MM.1S (cell line): Measurements from ENCODE around the gene CSTF3.
"Not testable (repeated sequence)": the region's sequence is repeated elsewhere in the genome, so short reads cannot be mapped to it uniquely, and the experiment has no call there.

Experiments
- DNase-seq: peaks from one replicate; pipeline ENCODE4 v3.0.0-alpha.2; 2015
- H2AFZ ChIP-seq: fragments of 300-600 bp; sonication (generic); 2 replicates; pipeline ENCODE4 v1.6.0; 2016; ENCODE audit warnings: antibody characterized with exemption, low read length
- H3F3A ChIP-seq: fragments of 300-600 bp; sonication (generic); 2 replicates; pipeline ENCODE4 v1.6.1; 2016; ENCODE audit warnings: mild to moderate bottlenecking, antibody characterized with exemption, low read length, moderate library complexity, mixed read lengths; ENCODE audit not compliant: insufficient read depth
- H3K27ac ChIP-seq: fragments of 300-600 bp; sonication (generic); 2 replicates; pipeline ENCODE4 v1.5.1; 2016; ENCODE audit warnings: mild to moderate bottlenecking, low read length
- H3K27me3 ChIP-seq: fragments of 300-600 bp; sonication (generic); replicated peaks from 2 replicates; pipeline ENCODE4 v1.6.0; 2016; ENCODE audit warnings: low read length; ENCODE audit not compliant: insufficient read depth
- H3K36me3 ChIP-seq: fragments of 300-600 bp; sonication (generic); replicated peaks from 2 replicates; pipeline ENCODE4 v1.6.1; 2016; ENCODE audit warnings: mild to moderate bottlenecking, low read length, mixed read lengths; ENCODE audit not compliant: insufficient read depth
- H3K4me1 ChIP-seq: fragments of 300-600 bp; sonication (generic); 2 replicates; pipeline ENCODE4 v1.6.1; 2016; ENCODE audit warnings: low read length, mixed read lengths
- H3K4me2 ChIP-seq: fragments of 300-600 bp; sonication (generic); 2 replicates; pipeline ENCODE4 v1.6.0; 2016; ENCODE audit warnings: low read depth, low read length
- H3K4me3 ChIP-seq: fragments of 300-600 bp; sonication (generic); 2 replicates; pipeline ENCODE4 v1.5.1; 2016; ENCODE audit warnings: low read length, mixed read lengths
- H3K79me2 ChIP-seq: fragments of 300-600 bp; sonication (generic); 2 replicates; pipeline ENCODE4 v1.6.1; 2016; ENCODE audit warnings: mixed run types, low read length, mixed read lengths
- H3K9ac ChIP-seq: fragments of 300-600 bp; sonication (generic); 2 replicates; pipeline ENCODE4 v1.6.1; 2016; ENCODE audit warnings: low read length, mixed read lengths
- H3K9me2 ChIP-seq: fragments of 300-600 bp; sonication (generic); replicated peaks from 2 replicates; pipeline ENCODE4 v1.6.1; 2016; ENCODE audit warnings: mild to moderate bottlenecking, low read length, mixed read lengths; ENCODE audit not compliant: insufficient read depth
- H3K9me3 ChIP-seq: fragments of 300-600 bp; sonication (generic); replicated peaks from 2 replicates; pipeline ENCODE4 v1.6.1; 2016; ENCODE audit warnings: mild to moderate bottlenecking, low read length, mixed read lengths; ENCODE audit not compliant: insufficient read depth
- H4K20me1 ChIP-seq: fragments of 300-600 bp; sonication (generic); 2 replicates; pipeline ENCODE4 v1.6.1; 2016; ENCODE audit warnings: mild to moderate bottlenecking, low read length, moderate library complexity, mixed read lengths; ENCODE audit not compliant: insufficient read depth
- CTCF ChIP-seq: fragments of 300-600 bp; sonication (generic); IDR thresholded peaks from 2 replicates; pipeline ENCODE4 v1.5.1; 2016; ENCODE audit warnings: antibody characterized with exemption, low read length, mixed read lengths
- EZH2 ChIP-seq: fragments of 300-600 bp; sonication (generic); optimal IDR thresholded peaks from 2 replicates; pipeline ENCODE3; 2017; ENCODE audit warnings: low read depth, mild to moderate bottlenecking, antibody characterized with exemption, low read length, mixed read lengths
- EZH2phosphoT487 ChIP-seq: fragments of 300-600 bp; sonication (generic); IDR thresholded peaks from 2 replicates; pipeline ENCODE4 v1.6.1; 2018; ENCODE audit warnings: antibody characterized with exemption, low read length

The CSTF3 gene

GRCh38 chr11:33125025-33125424 lies 36.3 kb downstream of the CSTF3 start:
- H3K36me3 ChIP-seq: no peaks in the 10 kb centered on the region
- no peak overlapping the region for H3K27ac ChIP-seq
- no peaks in the 10 kb centered on the region for H3K27me3 ChIP-seq
- no peak overlapping the region for H3K4me2 ChIP-seq
- H2AFZ ChIP-seq: no peak overlapping the region
- H3K9ac ChIP-seq: no peak overlapping the region
- H3K4me3 ChIP-seq: no peak overlapping the region
- H3F3A ChIP-seq: no peaks in the 10 kb centered on the region
- H3K9me2 ChIP-seq: no peaks in the 10 kb centered on the region
- DNase-seq: no peak
- no peaks in the 10 kb centered on the region for H3K4me1 ChIP-seq
- H3K79me2 ChIP-seq: no peaks in the 10 kb centered on the region
- TF ChIP-seq CTCF: no peak
- TF ChIP-seq EZH2: no peak
- TF ChIP-seq EZH2phosphoT487: no peak
- H3K9me3 ChIP-seq: no peaks in the 10 kb centered on the region
- H4K20me1 ChIP-seq: no peaks in the 10 kb centered on the region

DNA sequence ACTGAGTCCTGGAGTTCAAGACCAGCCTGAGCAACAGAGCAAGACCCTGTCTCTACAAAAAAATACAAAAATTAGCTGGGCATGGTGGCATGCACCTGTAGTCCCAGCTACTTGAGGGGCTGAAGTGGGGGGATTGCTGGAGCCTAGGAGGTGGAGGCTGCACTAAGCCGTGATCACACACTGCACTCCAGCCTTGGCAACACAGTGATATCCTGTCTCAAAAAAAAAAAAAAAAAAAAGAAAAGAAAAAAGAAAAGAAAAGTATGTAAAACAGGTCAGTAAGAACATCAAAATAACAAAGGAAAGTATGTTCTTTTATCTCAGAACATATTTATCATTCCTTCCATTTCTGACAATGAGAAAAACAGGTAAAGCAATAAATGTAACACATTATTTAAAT lies 38.6 kb downstream of the CSTF3 start:
- not testable (repeated sequence) for H4K20me1 ChIP-seq, H3K9me2 ChIP-seq, H3K36me3 ChIP-seq, H2AFZ ChIP-seq, H3K9me3 ChIP-seq, H3F3A ChIP-seq, DNase-seq, H3K9ac ChIP-seq, H3K27me3 ChIP-seq, H3K27ac ChIP-seq, H3K79me2 ChIP-seq, H3K4me3 ChIP-seq, H3K4me1 ChIP-seq, H3K4me2 ChIP-seq

DNA sequence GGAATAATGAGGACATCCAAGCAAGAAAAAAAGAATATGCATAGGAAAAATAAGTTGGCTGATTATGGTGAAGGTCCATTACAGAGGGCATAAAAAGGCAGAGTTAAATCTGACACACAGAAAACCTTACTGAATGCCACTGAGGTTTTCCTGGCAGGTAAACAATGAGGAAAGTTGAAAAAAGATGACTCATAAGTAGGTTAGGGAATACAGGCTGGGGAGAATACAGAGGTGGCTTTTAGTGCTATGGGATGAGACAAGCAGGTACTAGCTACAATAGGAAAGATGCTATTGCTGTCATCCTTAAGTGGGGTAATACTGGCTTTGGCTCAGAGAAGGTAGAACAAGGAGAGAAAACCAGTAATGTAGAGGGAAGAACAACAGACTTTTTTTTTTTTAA lies 44.7 kb downstream of the CSTF3 start:
- H3K4me2 ChIP-seq: no peak overlapping the region
- no peaks in the 10 kb centered on the region for H3K36me3 ChIP-seq
- H3K4me1 ChIP-seq: no peaks in the 10 kb centered on the region
- H3K27ac ChIP-seq: no peak overlapping the region
- DNase-seq: no peak
- no peaks in the 10 kb centered on the region for H3F3A ChIP-seq
- no peaks in the 10 kb centered on the region for H3K27me3 ChIP-seq
- H3K79me2 ChIP-seq: no peaks in the 10 kb centered on the region
- no peaks in the 10 kb centered on the region for H3K9me3 ChIP-seq
- no peak overlapping the region for H3K9ac ChIP-seq
- no peak for TF ChIP-seq EZH2
- no peak for TF ChIP-seq CTCF
- TF ChIP-seq EZH2phosphoT487: no peak
- no peaks in the 10 kb centered on the region for H3K9me2 ChIP-seq
- no peak overlapping the region for H3K4me3 ChIP-seq
- H4K20me1 ChIP-seq: no peaks in the 10 kb centered on the region
- H2AFZ ChIP-seq: no peak overlapping the region

- no peaks in the 10 kb centered on the region for H4K20me1 ChIP-seq
- H3K4me2 ChIP-seq: no peak overlapping the region
Measured at GRCh38 chr11:33110083-33110482, 51.2 kb downstream of the CSTF3 start.

More at GRCh38 chr11:33110083-33110482, 51.2 kb downstream of the CSTF3 start:
- H3K36me3 ChIP-seq: no peaks in the 10 kb centered on the region
- DNase-seq: no peak
- H2AFZ ChIP-seq: no peak overlapping the region
- H3K4me3 ChIP-seq: no peak overlapping the region
- no peak overlapping the region for H3K9ac ChIP-seq
- no peaks in the 10 kb centered on the region for H3K4me1 ChIP-seq
- no peaks in the 10 kb centered on the region for H3F3A ChIP-seq
- TF ChIP-seq EZH2 (no peak), CTCF (no peak), EZH2phosphoT487 (no peak)
- H3K9me3 ChIP-seq: no peaks in the 10 kb centered on the region
- no peaks in the 10 kb centered on the region for H3K27me3 ChIP-seq
- H3K79me2 ChIP-seq: no peaks in the 10 kb centered on the region
- no peak overlapping the region for H3K27ac ChIP-seq
- no peaks in the 10 kb centered on the region for H3K9me2 ChIP-seq
